Occipital lobe (tissue), 2 donors: ENCODE measurements around the gene HBEGF. TPM values are rescaled to one million over a fixed set of nuclear protein-coding genes. Genes with fewer than 3 reads are reported as not detected.

Experiments
- DNase-seq: peaks from one replicate; lab custom pipeline; 2025; lab: John Stamatoyannopoulos, UW
- total RNA-seq: library from RNA; depleted of rRNA; stranded (reverse); fragments of >200 nt; gene quantifications from one replicate; pipeline ENCODE4 v1.2.3, GENCODE V29; 2014

The HBEGF gene
- total RNA-seq, result 8.7 TPM

- peak; percentile 69 for DNase-seq
Observed at GRCh38 chr5:140346348-140347221, at the start of gene HBEGF. HBEGF (minus strand) TSS chr5:140346603; CDS start chr5:140346328, 275 bp downstream.

GRCh38 chr5:140393738-140394137, 47.3 kb upstream of the HBEGF start:
- DNase-seq, result no peak

- no peak for DNase-seq
Observed at GRCh38 chr5:140391732-140392131, 45.3 kb upstream of the HBEGF start.

GRCh38 chr5:140391312-140391711, 44.9 kb upstream of the HBEGF start:
- no peak for DNase-seq

- DNase-seq, result no peak
Observed at GRCh38 chr5:140388052-140388451, 41.6 kb upstream of the HBEGF start.

GRCh38 chr5:140383300-140383699, 36.9 kb upstream of the HBEGF start:
- DNase-seq, result no peak

GRCh38 chr5:140382866-140383265, 36.5 kb upstream of the HBEGF start:
- no peak for DNase-seq

- no peak for DNase-seq
Observed at GRCh38 chr5:140381972-140382371, 35.6 kb upstream of the HBEGF start.

GRCh38 chr5:140381351-140381750, 34.9 kb upstream of the HBEGF start:
- DNase-seq, result no peak

GRCh38 chr5:140372971-140373487, 26.6 kb upstream of the HBEGF start:
- DNase-seq, result no peak

- no peak for DNase-seq
Observed at GRCh38 chr5:140371356-140372151, 25.2 kb upstream of the HBEGF start.

GRCh38 chr5:140367256-140368013, 21.0 kb upstream of the HBEGF start:
- no peak for DNase-seq

GRCh38 chr5:140366589-140367255, 20.3 kb upstream of the HBEGF start:
- DNase-seq, result no peak

GRCh38 chr5:140365941-140366340, 19.5 kb upstream of the HBEGF start:
- no peak for DNase-seq

- no peak for DNase-seq
Observed at GRCh38 chr5:140365282-140365681, 18.9 kb upstream of the HBEGF start.

- DNase-seq, result no peak
Observed at GRCh38 chr5:140364472-140364765, 18.0 kb upstream of the HBEGF start.

- no peak for DNase-seq
Observed at GRCh38 chr5:140363631-140364471, 17.4 kb upstream of the HBEGF start.

GRCh38 chr5:140362875-140363630, 16.6 kb upstream of the HBEGF start:
- peak; percentile 56 for DNase-seq

- DNase-seq, result no peak
Observed at GRCh38 chr5:140362311-140362710, 15.9 kb upstream of the HBEGF start.

GRCh38 chr5:140361901-140362300, 15.5 kb upstream of the HBEGF start:
- DNase-seq, result no peak
